ENCODE results near the gene UBE2O. TPM values are rescaled to one million over a fixed set of nuclear protein-coding genes. Genes with fewer than 3 reads are reported as not detected.
A peak's percentile ranks its signal among the peaks of the same experiment; 100 is the strongest.

UBE2O gene
- total RNA-seq, 1 donor from 2014 or later, result 35.9 TPM

GRCh38 chr17:76405967-76406647 is 46.8 kb downstream of the UBE2O start:
- ATAC-seq (ENCODE audit: poor library complexity) (peak; percentile 75), DNase-seq (peak; percentile 90)
- intact Hi-C loops (cut with DNase I), result loop anchor here (5.0 kb wide), 1 partner anchor 51 kb away; no protein-coding TSS in a partner anchor

GRCh38 chr17:76405607-76405966 is 47.4 kb downstream of the UBE2O start:
- ATAC-seq (ENCODE audit: poor library complexity), result no peak
- intact Hi-C loops (cut with DNase I), result loop anchor here (5.0 kb wide), 1 partner anchor 52 kb away; no protein-coding TSS in a partner anchor

GRCh38 chr17:76404976-76405563 is 47.9 kb downstream of the UBE2O start:
- DNase-seq (peak; percentile 79), ATAC-seq (ENCODE audit: poor library complexity) (peak; percentile 78)
- intact Hi-C loops (cut with DNase I), result loop anchor here (5.0 kb wide), 1 partner anchor 52 kb away; no protein-coding TSS in a partner anchor

More at GRCh38 chr17:76405607-76405966, 47.4 kb downstream of the UBE2O start:
- DNase-seq, result peak; percentile 21

- intact Hi-C loops (cut with DNase I), result no loop called here
- no peak for ATAC-seq (ENCODE audit: poor library complexity)
These were observed 48.7 kb downstream of the UBE2O start for GRCh38 chr17:76404256-76404655.

GRCh38 chr17:76402711-76403110 is 50.2 kb downstream of the UBE2O start:
- intact Hi-C loops (cut with DNase I), result no loop called here
- ATAC-seq (ENCODE audit: poor library complexity) (no peak), DNase-seq (no peak)

More at GRCh38 chr17:76404256-76404655, 48.7 kb downstream of the UBE2O start:
- DNase-seq, result peak; percentile 34

GRCh38 chr17:76399175-76400172 is 53.5 kb downstream of the UBE2O start:
- DNase-seq, result no peak
- ATAC-seq (ENCODE audit: poor library complexity), result no peak
- intact Hi-C loops (cut with DNase I), result loop anchor here (2.0 kb wide), 1 partner anchor 97 kb away; no protein-coding TSS in a partner anchor

GRCh38 chr17:76398523-76399174 is 54.3 kb downstream of the UBE2O start:
- no peak for DNase-seq
- intact Hi-C loops (cut with DNase I), result loop anchor here (2.0 kb wide), 1 partner anchor 96 kb away; no protein-coding TSS in a partner anchor
- peak; percentile 13 for ATAC-seq (ENCODE audit: poor library complexity)

GRCh38 chr17:76397687-76398522 is 55.0 kb downstream of the UBE2O start:
- ATAC-seq (ENCODE audit: poor library complexity) (peak; percentile 84), DNase-seq (peak; percentile 94)
- intact Hi-C loops (cut with DNase I), result loop anchor here (2.0 kb wide), 1 partner anchor 95 kb away; no protein-coding TSS in a partner anchor

- intact Hi-C loops (cut with DNase I), result no loop called here
- DNase-seq (no peak), ATAC-seq (ENCODE audit: poor library complexity) (no peak)
These were observed 55.8 kb downstream of the UBE2O start for GRCh38 chr17:76397184-76397583.

GRCh38 chr17:76395980-76396379 is 57.0 kb downstream of the UBE2O start:
- no peak for ATAC-seq (ENCODE audit: poor library complexity)
- intact Hi-C loops (cut with DNase I), result no loop called here
- DNase-seq, result no peak

- intact Hi-C loops (cut with DNase I), result no loop called here
- ATAC-seq (ENCODE audit: poor library complexity) (no peak), DNase-seq (no peak)
These were observed 58.8 kb downstream of the UBE2O start for GRCh38 chr17:76394166-76394565.

- ATAC-seq (ENCODE audit: poor library complexity), result no peak
These were observed 61.7 kb downstream of the UBE2O start for GRCh38 chr17:76391200-76391715.

GRCh38 chr17:76390003-76390421 is 62.9 kb downstream of the UBE2O start:
- intact Hi-C loops (cut with DNase I), result no loop called here
- no peak for ATAC-seq (ENCODE audit: poor library complexity)
- no peak for DNase-seq

More at GRCh38 chr17:76391200-76391715, 61.7 kb downstream of the UBE2O start:
- DNase-seq, result no peak
- intact Hi-C loops (cut with DNase I), result no loop called here

- DNase-seq, result no peak
- no peak for ATAC-seq (ENCODE audit: poor library complexity)
- intact Hi-C loops (cut with DNase I), result no loop called here
These were observed 63.7 kb downstream of the UBE2O start for GRCh38 chr17:76388966-76389888.

- intact Hi-C loops (cut with DNase I), result no loop called here
- ATAC-seq (ENCODE audit: poor library complexity), result no peak
- DNase-seq, result no peak
These were observed 65.8 kb downstream of the UBE2O start for GRCh38 chr17:76386966-76387765.

Data from Right ventricle myocardium superior (tissue), 1 donor.